Stimulated activated naive CD4-positive, alpha-beta T cell treated with Interleukin-2 at 50 U/mL for 16 hours (primary cell): ENCODE results near the gene SCFD2.

Experiments used
- DNase-seq: peaks from one replicate; lab custom pipeline; 2025; lab: John Stamatoyannopoulos, UW

Gene SCFD2

GRCh38 chr4:52983563-52984303, 382.1 kb downstream of the SCFD2 start:
- DNase-seq, result no peak

GRCh38 chr4:52982946-52983340, 382.9 kb downstream of the SCFD2 start:
- no peak for DNase-seq

GRCh38 chr4:52982255-52982945, 383.5 kb downstream of the SCFD2 start:
- no peak for DNase-seq

- no peak for DNase-seq
These were observed 385.9 kb downstream of the SCFD2 start for GRCh38 chr4:52979821-52980590.

- no peak for DNase-seq
These were observed 386.8 kb downstream of the SCFD2 start for GRCh38 chr4:52979020-52979419.

- no peak for DNase-seq
These were observed 388.6 kb downstream of the SCFD2 start for GRCh38 chr4:52977252-52977651.

- no peak for DNase-seq
These were observed 389.2 kb downstream of the SCFD2 start for GRCh38 chr4:52976523-52977230.

GRCh38 chr4:52968691-52969090, 397.2 kb downstream of the SCFD2 start:
- no peak for DNase-seq

GRCh38 chr4:52968241-52968640, 397.6 kb downstream of the SCFD2 start:
- DNase-seq, result no peak

- DNase-seq, result no peak
These were observed 399.1 kb downstream of the SCFD2 start for GRCh38 chr4:52966781-52967180.

GRCh38 chr4:52966172-52966571, 399.7 kb downstream of the SCFD2 start:
- no peak for DNase-seq

- no peak for DNase-seq
These were observed 401.2 kb downstream of the SCFD2 start for GRCh38 chr4:52964561-52965101.

- DNase-seq, result no peak
These were observed 401.9 kb downstream of the SCFD2 start for GRCh38 chr4:52964011-52964410.

GRCh38 chr4:52962721-52963120, 403.1 kb downstream of the SCFD2 start:
- DNase-seq, result no peak

GRCh38 chr4:52961666-52962412, 404.0 kb downstream of the SCFD2 start:
- no peak for DNase-seq

GRCh38 chr4:52959541-52959940, 406.3 kb downstream of the SCFD2 start:
- DNase-seq, result no peak

- no peak for DNase-seq
These were observed 407.8 kb downstream of the SCFD2 start for GRCh38 chr4:52957835-52958631.

GRCh38 chr4:52957220-52957686, 408.6 kb downstream of the SCFD2 start:
- DNase-seq, result no peak

GRCh38 chr4:52956691-52957090, 409.2 kb downstream of the SCFD2 start:
- DNase-seq, result no peak

- DNase-seq, result no peak
These were observed 411.2 kb downstream of the SCFD2 start for GRCh38 chr4:52954560-52955170.
